ENCODE results near the gene GJD3. TPM values are rescaled to one million over a fixed set of nuclear protein-coding genes. Genes with fewer than 3 reads are reported as not detected.
A peak's percentile ranks its signal among the peaks of the same experiment; 100 is the strongest.

Gene GJD3
- total and polyA plus RNA-seq, 8 donors = 0.18 to 3.6 (median 3.0) TPM; not detected in 5

DNA sequence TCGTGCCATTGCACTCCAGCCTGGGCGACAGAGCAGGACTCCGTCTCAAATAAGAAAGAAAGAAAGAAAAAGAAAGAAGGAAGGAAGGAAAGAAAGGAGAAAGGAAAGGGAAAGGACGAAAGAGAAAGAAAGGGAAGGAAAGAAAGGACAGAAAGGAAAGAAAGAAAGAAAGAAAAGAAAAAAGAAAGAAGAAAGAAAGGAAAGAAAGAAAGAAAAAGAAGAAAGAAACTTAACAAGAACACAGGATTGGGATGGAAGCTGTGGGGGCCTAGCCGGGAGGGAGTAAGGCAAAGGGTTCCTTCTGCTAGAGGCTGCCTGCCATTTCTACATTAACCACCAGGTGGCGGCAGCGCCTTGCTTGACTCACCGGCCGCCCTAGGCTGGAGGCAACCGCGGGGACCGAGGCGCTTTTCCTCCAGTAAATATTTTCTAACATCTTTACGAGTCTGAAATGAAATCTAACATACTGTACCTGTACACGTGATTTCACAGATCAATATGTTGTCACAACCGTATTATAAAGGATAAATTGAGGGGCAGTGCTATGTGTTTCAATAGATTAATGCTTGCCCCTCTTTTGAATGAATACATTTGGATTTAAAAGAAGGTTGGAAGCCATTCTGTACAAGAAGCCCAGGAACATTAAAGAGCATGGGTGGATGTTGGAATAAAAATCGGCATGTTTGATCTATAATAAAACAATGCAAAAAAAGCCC is 6.1 kb downstream of the GJD3 start:
- H3K27ac ChIP-seq = peak overlapping the region in 1 of 2 donors; percentile 57

DNA sequence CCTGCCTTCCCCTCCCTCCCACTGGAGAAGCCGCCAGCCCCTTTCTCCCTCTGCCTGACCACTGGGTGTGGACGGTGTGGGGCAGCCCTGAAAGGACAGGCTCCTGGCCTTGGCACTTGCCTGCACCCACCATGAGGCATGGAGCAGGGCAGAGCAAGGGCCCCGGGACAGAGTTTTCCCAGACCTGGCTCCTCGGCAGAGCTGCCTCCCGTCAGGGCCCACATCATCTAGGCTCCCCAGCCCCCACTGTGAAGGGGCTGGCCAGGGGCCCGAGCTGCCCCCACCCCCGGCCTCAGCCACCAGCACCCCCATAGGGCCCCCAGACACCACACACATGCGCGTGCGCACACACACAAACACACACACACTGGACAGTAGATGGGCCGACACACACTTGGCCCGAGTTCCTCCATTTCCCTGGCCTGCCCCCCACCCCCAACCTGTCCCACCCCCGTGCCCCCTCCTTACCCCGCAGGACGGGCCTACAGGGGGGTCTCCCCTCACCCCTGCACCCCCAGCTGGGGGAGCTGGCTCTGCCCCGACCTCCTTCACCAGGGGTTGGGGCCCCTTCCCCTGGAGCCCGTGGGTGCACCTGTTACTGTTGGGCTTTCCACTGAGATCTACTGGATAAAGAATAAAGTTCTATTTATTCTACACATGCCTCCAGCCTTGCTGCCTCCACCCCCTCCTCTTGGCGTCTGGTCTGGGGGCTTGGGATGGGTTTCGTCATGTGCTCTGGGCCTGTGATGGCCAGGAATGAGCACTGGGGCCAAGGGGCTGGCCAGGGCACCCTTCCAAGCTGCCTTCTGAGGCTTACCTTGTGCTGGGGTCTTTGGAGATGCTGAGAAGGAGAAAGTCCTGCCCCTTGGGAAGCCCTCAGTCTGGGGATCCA is 7.3 kb downstream of the GJD3 start:
- Histone ChIP-seq H3K4me3 (no peak overlapping the region), H3K27me3 (peaks cover 0 to 22% of the 10 kb centered on the region in 2 donors), H3K27ac (peak overlapping the region in 1 of 2 donors; percentile 45), H3K36me3 (peaks cover 0 to 51% of the 10 kb centered on the region in 2 donors), H3K9me3 (no peaks in the 10 kb centered on the region), H3K4me1 (peaks cover 0 to 52% of the 10 kb centered on the region in 2 donors)
- TF ChIP-seq CTCF (IDR thresholded peaks at IDR 0.05) = no peak
- DNase-seq (peak in 1 of 4 donors; percentile 58), ATAC-seq (no peak)
- intact Hi-C loops (cut with DNase I) = loop anchor here in 1 of 2 donors (10.0 kb wide), 1 partner anchor 52 kb away; the partner anchor contains the start of gene RARA

More for the DNA sequence above, 6.1 kb downstream of the GJD3 start:
- DNase-seq (peak; percentile 80 to 97 (median 90)), ATAC-seq (peak; percentile 77)
- Histone ChIP-seq H3K9me3 (no peaks in the 10 kb centered on the region), H3K36me3 (peaks cover 0 to 39% of the 10 kb centered on the region in 2 donors), H3K4me3 (peak overlapping the region in 1 of 2 donors; percentile 8), H3K27me3 (peaks cover 0 to 34% of the 10 kb centered on the region in 2 donors), H3K4me1 (peaks cover 0 to 51% of the 10 kb centered on the region in 2 donors)
- intact Hi-C loops (cut with DNase I) = loop anchor here in 1 of 2 donors (10.0 kb wide), 1 partner anchor 54 kb away; the partner anchor contains the start of gene RARA
- peak; percentile 98 to 99 for TF ChIP-seq CTCF (IDR thresholded peaks at IDR 0.05)

GRCh38 chr17:40355804-40356758 is 8.5 kb downstream of the GJD3 start:
- H3K4me1 ChIP-seq = peaks cover 0 to 64% of the 10 kb centered on the region in 2 donors
- intact Hi-C loops (cut with DNase I) = loop anchor here in 1 of 2 donors (10.0 kb wide), 1 partner anchor 51 kb away; the partner anchor contains the start of gene RARA
- no peak for TF ChIP-seq CTCF (IDR thresholded peaks at IDR 0.05)
- DNase-seq (peak in 1 of 4 donors; percentile 79), ATAC-seq (no peak)
- peaks cover 0 to 10% of the 10 kb centered on the region in 2 donors for H3K27me3 ChIP-seq
- H3K36me3 ChIP-seq = peaks cover 0 to 63% of the 10 kb centered on the region in 2 donors
- no peaks in the 10 kb centered on the region for H3K9me3 ChIP-seq
- H3K4me3 ChIP-seq = no peak overlapping the region
- H3K27ac ChIP-seq = peak overlapping the region in 1 of 2 donors; percentile 24

- ATAC-seq (peak; percentile 64), DNase-seq (peak in 3 of 4 donors; percentile 70 to 95 (median 76))
- TF ChIP-seq CTCF (IDR thresholded peaks at IDR 0.05) = peak; percentile 94
- H3K27me3 ChIP-seq = peaks cover 0 to 4% of the 10 kb centered on the region in 2 donors
- H3K4me3 ChIP-seq = no peak overlapping the region
- H3K36me3 ChIP-seq = peaks cover 0 to 71% of the 10 kb centered on the region in 2 donors
- peaks cover 1 to 71% of the 10 kb centered on the region in 2 donors for H3K4me1 ChIP-seq
- peak overlapping the region in 1 of 2 donors; percentile 24 for H3K27ac ChIP-seq
- no peaks in the 10 kb centered on the region for H3K9me3 ChIP-seq
- intact Hi-C loops (cut with DNase I) = loop anchor here in 1 of 2 donors (10.0 kb wide), 1 partner anchor 50 kb away; the partner anchor contains the start of gene RARA
These were observed 9.3 kb downstream of the GJD3 start for GRCh38 chr17:40355123-40355803.
